ENCODE results near the gene DPYSL4.
"Not testable (repeated sequence)": the region's sequence is repeated elsewhere in the genome, so short reads cannot be mapped to it uniquely, and the experiment has no call there.

Gene DPYSL4

GRCh38 chr10:132202070-132202970 lies 15.6 kb downstream of the DPYSL4 start:
- H3K4me3 ChIP-seq (ENCODE audit: low read depth, low read length): no peak overlapping the region

GRCh38 chr10:132203256-132204077 lies 16.7 kb downstream of the DPYSL4 start:
- H3K4me3 ChIP-seq (ENCODE audit: low read depth, low read length): no peak overlapping the region
- no peak for DNase-seq (ENCODE audit: low read depth)

More at GRCh38 chr10:132202070-132202970, 15.6 kb downstream of the DPYSL4 start:
- no peak for DNase-seq (ENCODE audit: low read depth)

- DNase-seq (ENCODE audit: low read depth): no peak
- no peak overlapping the region for H3K4me3 ChIP-seq (ENCODE audit: low read depth, low read length)
These were observed 17.5 kb downstream of the DPYSL4 start for GRCh38 chr10:132204078-132204780.

- no peak for DNase-seq (ENCODE audit: low read depth)
- H3K4me3 ChIP-seq (ENCODE audit: low read depth, low read length): no peak overlapping the region
These were observed 18.2 kb downstream of the DPYSL4 start for GRCh38 chr10:132204781-132205473.

GRCh38 chr10:132205650-132206376 lies 19.1 kb downstream of the DPYSL4 start:
- no peak overlapping the region for H3K4me3 ChIP-seq (ENCODE audit: low read depth, low read length)
- DNase-seq (ENCODE audit: low read depth): no peak

GRCh38 chr10:132206377-132206745 lies 19.6 kb downstream of the DPYSL4 start:
- DNase-seq (ENCODE audit: low read depth): no peak
- H3K4me3 ChIP-seq (ENCODE audit: low read depth, low read length): no peak overlapping the region

- H3K4me3 ChIP-seq (ENCODE audit: low read depth, low read length): no peak overlapping the region
- DNase-seq (ENCODE audit: low read depth): no peak
These were observed 20.2 kb downstream of the DPYSL4 start for GRCh38 chr10:132206806-132207535.

- H3K4me3 ChIP-seq (ENCODE audit: low read depth, low read length): no peak overlapping the region
- no peak for DNase-seq (ENCODE audit: low read depth)
These were observed 21.1 kb downstream of the DPYSL4 start for GRCh38 chr10:132207536-132208461.

GRCh38 chr10:132208462-132209050 lies 21.8 kb downstream of the DPYSL4 start:
- H3K4me3 ChIP-seq (ENCODE audit: low read depth, low read length): no peak overlapping the region
- DNase-seq (ENCODE audit: low read depth): no peak

- no peak overlapping the region for H3K4me3 ChIP-seq (ENCODE audit: low read depth, low read length)
- DNase-seq (ENCODE audit: low read depth): no peak
These were observed 22.4 kb downstream of the DPYSL4 start for GRCh38 chr10:132209130-132209529.

GRCh38 chr10:132209978-132210530 lies 23.3 kb downstream of the DPYSL4 start:
- DNase-seq (ENCODE audit: low read depth): no peak
- H3K4me3 ChIP-seq (ENCODE audit: low read depth, low read length): no peak overlapping the region

GRCh38 chr10:132210766-132211165 lies 24.0 kb downstream of the DPYSL4 start:
- H3K4me3 ChIP-seq (ENCODE audit: low read depth, low read length): no peak overlapping the region
- no peak for DNase-seq (ENCODE audit: low read depth)

GRCh38 chr10:132211246-132211645 lies 24.5 kb downstream of the DPYSL4 start:
- no peak for DNase-seq (ENCODE audit: low read depth)
- no peak overlapping the region for H3K4me3 ChIP-seq (ENCODE audit: low read depth, low read length)

GRCh38 chr10:132212816-132213215 lies 26.1 kb downstream of the DPYSL4 start:
- no peak overlapping the region for H3K4me3 ChIP-seq (ENCODE audit: low read depth, low read length)
- DNase-seq (ENCODE audit: low read depth): no peak

- H3K4me3 ChIP-seq (ENCODE audit: low read depth, low read length): no peak overlapping the region
- no peak for DNase-seq (ENCODE audit: low read depth)
These were observed 27.2 kb downstream of the DPYSL4 start for GRCh38 chr10:132213917-132214316.

- not testable (repeated sequence) for H3K4me3 ChIP-seq (ENCODE audit: low read depth, low read length); DNase-seq (ENCODE audit: low read depth)
These were observed 29.7 kb downstream of the DPYSL4 start for GRCh38 chr10:132216441-132216840.

Data from skeletal muscle cell (primary cell).